GDM1 (cell line): Measurements from ENCODE around the gene PRR14.

ENCODE experiments used
- DNase-seq: peaks from one replicate; lab custom pipeline; 2025; lab: John Stamatoyannopoulos, UW

PRR14 gene

DNA sequence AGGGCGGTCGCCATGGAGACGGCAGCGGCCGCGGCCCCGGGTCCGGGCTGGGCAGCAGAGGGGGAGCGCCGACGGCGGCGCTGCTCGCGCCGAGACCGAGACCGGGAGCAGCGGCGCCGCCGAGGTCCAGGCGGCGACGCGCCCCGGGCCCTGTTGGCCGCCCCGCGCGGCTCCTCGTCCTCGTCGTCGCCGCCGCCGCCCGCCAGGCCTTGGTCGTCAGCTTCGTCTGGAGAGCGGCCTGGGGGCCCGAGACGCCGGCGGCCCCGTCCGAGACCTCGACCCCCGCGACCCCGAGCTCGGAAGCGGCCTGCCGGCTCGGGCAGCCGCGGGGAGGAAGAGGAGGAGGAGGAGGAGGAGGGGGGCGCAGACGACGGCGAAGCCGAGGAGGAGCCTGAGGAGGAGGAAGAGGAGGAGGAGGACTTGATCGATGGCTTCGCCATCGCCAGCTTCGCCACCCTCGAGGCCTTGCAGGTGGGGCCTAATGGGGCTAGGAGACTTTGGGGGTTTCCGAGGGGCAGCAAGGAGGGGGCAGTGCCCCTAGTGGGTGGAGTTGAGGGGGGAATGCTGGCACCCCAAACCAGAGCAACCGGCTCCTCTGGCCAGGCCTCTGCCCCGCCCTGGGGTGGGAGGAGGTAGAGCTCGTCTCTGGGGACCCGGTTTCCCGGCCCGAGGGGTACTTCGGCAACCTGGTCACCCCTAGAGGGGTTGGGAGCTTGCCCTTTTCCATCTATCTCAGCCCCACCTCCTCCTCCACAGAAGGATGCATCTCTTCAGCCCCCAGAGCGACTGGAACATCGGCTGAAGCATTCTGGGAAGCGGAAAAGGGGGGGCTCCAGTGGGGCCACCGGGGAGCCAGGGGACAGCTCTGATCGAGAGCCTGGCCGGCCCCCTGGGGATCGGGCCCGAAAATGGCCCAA is 9.0 kb downstream of the PRR14 start:
- DNase-seq, result no peak

- DNase-seq, result peak; percentile 17
These were observed 9.9 kb downstream of the PRR14 start for GRCh38 chr16:30660424-30661261.

GRCh38 chr16:30662449-30662848 is 11.7 kb downstream of the PRR14 start:
- no peak for DNase-seq

DNA sequence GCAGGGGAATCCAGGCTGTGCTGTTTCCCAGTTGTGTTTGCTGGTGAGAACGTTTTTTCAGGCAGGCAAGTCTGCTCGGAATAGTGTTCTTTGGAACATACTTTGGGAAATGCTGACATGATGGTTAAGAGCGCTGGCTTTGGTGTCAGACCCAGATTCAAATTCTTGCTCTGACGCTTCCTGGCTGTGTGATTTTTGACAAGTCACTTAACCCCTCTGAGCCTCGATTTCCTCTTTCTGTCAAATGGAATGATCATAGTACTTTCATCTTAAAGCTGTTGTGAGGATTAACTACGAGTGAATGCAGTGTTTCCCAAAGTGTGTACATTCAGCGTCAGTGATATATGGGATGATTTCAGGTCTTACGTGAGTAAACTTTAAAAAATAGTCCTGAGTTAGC is 12.3 kb downstream of the PRR14 start:
- no peak for DNase-seq

DNA sequence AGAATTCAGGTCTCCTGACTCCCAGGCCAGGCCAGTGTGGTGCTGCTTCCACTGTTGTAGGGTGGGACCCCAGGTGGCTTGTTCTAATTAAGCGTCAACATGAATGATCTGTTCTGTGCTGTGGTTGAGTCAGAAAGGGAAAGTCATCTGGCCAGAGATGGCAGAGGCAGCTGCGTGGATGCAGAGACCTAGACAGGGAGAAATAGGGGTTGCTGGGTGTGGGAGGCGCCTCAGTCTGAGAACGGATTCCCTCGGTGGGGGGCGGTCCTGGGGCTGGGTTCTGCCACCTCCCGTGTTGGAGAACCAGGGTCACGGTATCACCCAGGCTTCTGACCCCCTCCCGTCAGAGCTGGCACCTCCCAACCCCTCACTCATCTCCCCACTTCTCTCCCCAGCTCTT is 13.1 kb downstream of the PRR14 start:
- DNase-seq, result no peak

DNA sequence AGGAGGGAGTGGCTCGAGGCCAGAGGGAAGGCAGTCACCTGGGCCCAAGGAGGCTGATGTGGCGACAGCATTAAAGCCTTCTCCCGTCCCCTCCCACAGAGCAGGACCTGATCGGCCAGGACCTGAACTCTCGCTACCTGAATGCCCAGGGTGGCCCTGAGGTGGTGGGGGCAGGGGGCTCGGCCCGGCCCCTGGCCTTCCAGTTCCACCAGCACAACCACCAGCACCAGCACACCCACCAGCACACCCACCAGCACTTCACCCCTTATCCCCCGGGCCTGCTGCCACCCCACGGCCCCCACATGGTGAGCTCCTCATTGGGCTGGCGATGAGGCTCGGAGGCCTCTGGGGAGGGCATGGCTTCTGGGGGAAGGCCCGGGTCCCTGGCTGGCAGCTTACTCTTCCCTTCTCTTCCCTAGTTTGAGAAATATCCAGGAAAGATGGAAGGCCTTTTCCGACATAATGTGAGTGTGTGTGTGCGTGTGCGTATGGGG is 13.9 kb downstream of the PRR14 start:
- DNase-seq, result no peak

DNA sequence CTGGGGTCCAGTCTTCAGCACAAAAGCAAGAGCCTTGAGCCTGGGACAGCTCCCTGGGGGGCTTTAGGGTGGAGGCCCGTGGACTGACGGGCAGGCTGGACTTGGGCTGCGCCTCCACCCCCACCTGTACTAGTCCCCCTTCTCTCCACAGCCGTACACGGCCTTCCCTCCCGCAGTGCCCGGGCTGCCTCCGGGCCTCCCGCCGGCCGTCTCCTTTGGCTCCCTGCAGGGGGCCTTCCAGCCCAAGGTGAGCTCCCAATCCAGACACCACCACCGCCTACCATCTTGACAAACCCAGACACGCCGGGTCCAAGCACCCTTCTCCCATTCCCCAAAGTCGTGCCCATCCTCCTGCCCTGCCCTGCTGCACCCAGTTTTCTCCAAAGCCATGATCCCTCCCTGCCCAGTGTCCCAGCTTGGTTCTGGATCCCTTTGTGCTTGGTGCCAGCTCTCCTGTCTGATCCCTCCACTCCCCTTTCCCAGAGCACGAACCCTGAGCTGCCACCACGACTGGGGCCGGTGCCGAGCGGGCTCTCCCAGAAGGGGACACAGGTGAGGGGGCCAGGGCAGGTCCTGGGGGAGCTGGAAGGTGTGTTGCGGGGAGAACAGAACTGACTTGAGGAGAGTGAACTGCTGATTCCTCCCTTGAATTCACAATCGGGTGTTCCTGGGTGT is 14.5 kb downstream of the PRR14 start:
- no peak for DNase-seq

- DNase-seq, result no peak
These were observed 15.1 kb downstream of the PRR14 start for GRCh38 chr16:30665830-30666190.

DNA sequence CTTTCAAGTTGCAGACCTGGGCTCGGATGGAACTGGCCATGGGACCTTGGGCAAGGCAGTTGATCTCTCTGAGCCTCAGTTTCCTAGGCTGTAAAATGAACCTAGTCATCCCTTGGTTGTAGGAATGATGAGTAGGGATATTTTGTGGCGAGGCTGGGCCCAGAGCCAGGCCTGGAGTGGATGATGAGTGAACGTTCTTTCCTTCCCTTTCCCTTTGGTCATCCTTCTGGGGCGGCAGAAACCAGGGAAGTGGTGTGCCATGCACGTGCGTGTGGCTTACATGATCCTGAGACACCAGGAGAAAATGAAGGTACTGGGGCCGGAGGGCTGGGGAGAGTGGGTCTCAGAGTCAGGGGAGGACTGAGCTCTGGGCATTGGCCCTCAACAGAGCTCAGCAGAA is 15.9 kb downstream of the PRR14 start:
- DNase-seq, result no peak

DNA sequence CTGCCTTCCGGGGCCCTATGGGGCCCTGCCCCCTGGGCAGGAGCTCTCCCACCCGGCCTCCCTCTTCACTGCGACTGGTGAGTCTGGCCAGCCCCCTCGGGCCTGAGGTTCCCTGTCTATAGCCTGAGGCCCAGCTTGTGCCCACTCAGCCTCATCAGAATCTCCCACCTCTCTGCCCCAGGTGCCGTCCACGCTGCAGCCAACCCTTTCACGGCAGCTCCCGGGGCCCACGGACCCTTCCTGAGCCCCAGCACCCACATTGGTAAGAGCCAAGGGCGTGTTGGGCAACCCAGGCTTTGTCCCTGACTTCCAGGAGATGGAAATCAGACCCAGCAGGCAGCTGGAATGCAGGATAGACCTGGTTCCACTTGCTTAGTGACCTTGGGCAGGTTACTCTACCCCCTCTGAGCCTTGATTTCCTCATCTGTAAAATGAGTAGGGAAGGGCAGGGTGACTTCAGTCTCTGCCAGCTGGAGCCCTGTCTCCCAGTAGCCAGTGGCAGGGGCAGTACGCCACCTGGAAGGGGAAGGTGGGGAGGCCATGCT is 16.7 kb downstream of the PRR14 start:
- no peak for DNase-seq

GRCh38 chr16:30668393-30668792 is 17.6 kb downstream of the PRR14 start:
- DNase-seq, result no peak

- DNase-seq, result no peak
These were observed 18.5 kb downstream of the PRR14 start for GRCh38 chr16:30669026-30669902.

DNA sequence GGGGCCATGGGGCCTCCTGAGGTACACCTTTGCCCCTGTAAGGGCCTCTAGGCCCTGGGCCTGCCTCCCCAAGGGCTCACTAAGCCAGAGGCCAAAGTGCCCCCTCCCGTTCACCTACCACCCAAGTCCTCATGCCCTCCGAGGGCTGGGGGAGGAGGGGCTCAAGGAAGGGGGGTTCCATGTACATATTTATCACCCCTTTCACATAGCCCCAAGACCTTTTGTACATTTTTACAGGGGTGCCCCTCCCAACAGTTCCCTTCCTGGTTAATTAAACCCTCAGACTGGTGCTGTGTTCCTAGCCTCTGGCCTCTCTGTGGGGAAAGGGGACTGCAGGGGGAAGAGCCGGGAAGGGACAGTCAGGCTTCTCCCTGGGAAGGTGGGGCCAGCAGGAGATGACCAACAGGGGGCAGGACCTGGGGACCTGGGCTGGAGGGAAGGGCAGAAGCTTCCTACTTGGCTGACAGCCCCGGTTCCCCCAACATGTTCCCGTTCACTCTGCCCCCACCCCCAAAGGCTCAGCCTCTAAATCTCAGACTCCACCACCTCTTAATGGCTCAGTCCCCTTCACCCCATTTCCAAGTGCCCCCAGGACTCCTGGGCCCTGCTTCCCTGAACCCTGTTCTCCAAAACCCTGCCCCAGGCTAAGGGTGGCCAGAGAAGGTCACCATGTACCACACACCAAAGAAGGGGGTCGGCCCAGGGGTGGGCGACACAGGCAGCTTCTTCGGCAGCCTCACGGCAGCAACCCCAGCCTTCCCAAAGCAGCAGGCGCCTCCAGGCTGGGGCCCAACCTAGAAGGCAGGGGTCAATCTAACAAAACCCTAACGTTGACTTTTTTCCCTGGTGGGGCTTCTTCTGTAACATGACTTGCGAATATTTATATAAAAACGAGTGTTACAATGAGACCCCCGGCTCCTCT is 19.4 kb downstream of the PRR14 start:
- no peak for DNase-seq

GRCh38 chr16:30675143-30675542 is 24.4 kb downstream of the PRR14 start:
- no peak for DNase-seq

GRCh38 chr16:30677931-30678585 is 27.3 kb downstream of the PRR14 start:
- no peak for DNase-seq

DNA sequence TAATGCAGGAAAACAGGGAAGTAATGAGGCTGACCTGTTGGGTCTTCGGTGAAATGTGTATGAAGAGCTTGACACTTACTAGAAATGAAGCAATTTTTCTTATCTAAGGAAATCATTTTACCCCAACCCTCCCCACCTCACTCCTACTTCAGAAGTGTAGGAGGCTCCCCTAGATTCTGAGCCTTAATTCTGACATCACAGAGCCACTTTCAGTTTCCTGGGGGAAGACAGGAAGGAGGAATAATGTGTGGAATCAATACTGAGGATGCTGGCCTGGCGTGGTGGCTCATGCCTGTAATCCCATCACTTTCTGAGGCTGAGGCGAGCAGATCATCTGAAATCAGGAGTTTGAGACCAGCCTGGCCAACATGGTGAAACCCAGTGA is 27.8 kb downstream of the PRR14 start:
- DNase-seq, result no peak

- DNase-seq, result no peak
These were observed 29.6 kb downstream of the PRR14 start for GRCh38 chr16:30680326-30680725.

DNA sequence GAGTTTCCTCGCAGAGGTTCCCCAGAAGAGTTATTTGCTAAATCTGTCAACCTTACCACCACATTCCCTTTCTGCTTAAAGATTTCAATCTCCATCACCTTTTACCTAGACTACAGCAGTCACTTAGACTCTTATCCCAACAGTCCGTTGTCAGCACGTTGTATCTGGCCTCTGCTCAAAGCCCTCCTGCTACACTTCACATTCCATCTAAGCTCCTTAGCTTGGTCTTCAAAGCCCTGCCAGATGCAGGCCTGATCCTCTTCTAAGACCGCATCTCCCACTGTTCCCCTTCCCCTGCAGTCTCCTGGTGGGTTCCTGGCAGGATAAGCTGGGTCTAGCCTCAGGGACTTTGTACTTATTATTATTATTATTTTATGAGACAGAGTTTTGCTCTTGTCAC is 37.9 kb downstream of the PRR14 start:
- no peak for DNase-seq

- DNase-seq, result no peak
These were observed 41.1 kb downstream of the PRR14 start for GRCh38 chr16:30691907-30692306.
